ENCODE measurements around the gene MN1. TPM values are rescaled to one million over a fixed set of nuclear protein-coding genes. Genes with fewer than 3 reads are reported as not detected.

Gene MN1
- total and polyA plus RNA-seq, 8 donors, result 0.50 to 6.4 (median 2.8) TPM

DNA sequence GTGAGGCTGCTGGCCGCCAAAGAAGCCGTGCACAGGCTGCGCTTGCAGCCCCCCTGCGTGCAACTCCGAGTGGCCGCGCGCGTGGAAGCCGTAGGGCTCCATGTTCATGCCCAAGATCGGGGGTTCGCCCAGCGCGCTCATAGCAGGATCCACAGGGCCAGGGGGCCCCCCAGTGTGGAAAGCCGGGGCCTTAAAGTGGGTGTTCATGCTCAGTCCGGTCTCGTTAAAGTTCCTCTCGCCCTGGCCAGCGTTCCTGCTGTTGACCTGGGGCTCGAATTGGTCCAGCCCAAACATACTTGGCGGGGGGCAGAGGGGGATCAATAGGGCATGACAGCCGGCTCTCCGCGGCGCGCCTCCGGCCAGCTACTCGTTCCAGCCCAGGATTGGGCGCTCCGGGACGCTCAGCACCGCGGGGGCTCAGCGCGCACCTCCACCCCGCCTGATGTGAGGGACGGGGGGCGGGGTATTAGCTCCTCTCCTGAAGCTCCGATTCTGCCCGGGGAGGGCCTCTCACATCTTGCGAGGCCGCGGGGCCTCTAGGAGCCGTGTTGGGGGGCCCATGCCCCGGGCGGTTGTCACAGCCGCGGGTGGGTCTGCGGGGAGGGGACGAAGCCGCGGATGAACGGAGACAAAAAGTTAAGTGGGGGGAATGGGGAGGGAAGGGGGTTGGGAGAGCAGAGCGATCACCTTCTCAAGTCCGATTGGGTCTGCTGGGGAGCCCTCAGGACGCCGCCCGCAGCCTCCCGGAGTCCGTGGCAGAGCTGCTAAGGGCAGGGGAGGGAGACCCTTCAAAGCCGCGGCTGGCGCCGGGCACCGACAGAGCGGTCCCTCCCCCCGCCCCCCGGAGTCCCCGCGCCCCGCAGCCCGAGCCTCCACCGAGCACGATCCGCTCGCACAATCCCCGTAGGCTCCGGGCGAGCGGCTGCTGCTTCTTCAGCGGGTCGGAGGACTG, 1.0 kb downstream of the MN1 start:
- no peak for TF ChIP-seq POLR2AphosphoS5 (IDR thresholded peaks at IDR 0.05)
- TF ChIP-seq, protein P1, sequence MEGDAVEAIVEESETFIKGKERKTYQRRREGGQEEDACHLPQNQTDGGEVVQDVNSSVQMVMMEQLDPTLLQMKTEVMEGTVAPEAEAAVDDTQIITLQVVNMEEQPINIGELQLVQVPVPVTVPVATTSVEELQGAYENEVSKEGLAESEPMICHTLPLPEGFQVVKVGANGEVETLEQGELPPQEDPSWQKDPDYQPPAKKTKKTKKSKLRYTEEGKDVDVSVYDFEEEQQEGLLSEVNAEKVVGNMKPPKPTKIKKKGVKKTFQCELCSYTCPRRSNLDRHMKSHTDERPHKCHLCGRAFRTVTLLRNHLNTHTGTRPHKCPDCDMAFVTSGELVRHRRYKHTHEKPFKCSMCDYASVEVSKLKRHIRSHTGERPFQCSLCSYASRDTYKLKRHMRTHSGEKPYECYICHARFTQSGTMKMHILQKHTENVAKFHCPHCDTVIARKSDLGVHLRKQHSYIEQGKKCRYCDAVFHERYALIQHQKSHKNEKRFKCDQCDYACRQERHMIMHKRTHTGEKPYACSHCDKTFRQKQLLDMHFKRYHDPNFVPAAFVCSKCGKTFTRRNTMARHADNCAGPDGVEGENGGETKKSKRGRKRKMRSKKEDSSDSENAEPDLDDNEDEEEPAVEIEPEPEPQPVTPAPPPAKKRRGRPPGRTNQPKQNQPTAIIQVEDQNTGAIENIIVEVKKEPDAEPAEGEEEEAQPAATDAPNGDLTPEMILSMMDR (IDR thresholded peaks at IDR 0.05), result no peak
- TF ChIP-seq EP300 (IDR thresholded peaks at IDR 0.05), result no peak
- TF ChIP-seq POLR2A (IDR thresholded peaks at IDR 0.05), result no peak
- Histone ChIP-seq H3K9me3 (no peaks in the 10 kb centered on the region), H3K36me3 (no peaks in the 10 kb centered on the region), H3K4me3 (peak overlapping the region; percentile 77 to 94 (median 80)), H3K4me1 (peaks cover 25 to 76% (median 58%) of the 10 kb centered on the region in 4 donors), H3K27me3 (peaks cover 0 to 68% (median 32%) of the 10 kb centered on the region in 3 donors), H3K27ac (peak overlapping the region; percentile 62 to 88 (median 87))
- 0 to 4% (median 3%) methylated on average over 34 to 82 of the region's 82 CpGs for WGBS, 5 donors
- peak in 1 of 2 donors; percentile 61 for DNase-seq
- intact Hi-C loops (cut with DNase I; ENCODE audit: low total_unique reads), result loop anchor here (10.0 kb wide), 2 partner anchors 396 to 1046 kb away; no protein-coding TSS in a partner anchor

- TF ChIP-seq EP300 (IDR thresholded peaks at IDR 0.05) (no peak), POLR2AphosphoS5 (IDR thresholded peaks at IDR 0.05) (no peak), POLR2A (IDR thresholded peaks at IDR 0.05) (no peak)
- TF ChIP-seq, protein P1 (IDR thresholded peaks at IDR 0.05), result no peak
- Histone ChIP-seq H3K4me3 (peak overlapping the region; percentile 77 to 94 (median 80)), H3K27ac (peak overlapping the region; percentile 4 to 88 (median 87)), H3K36me3 (no peaks in the 10 kb centered on the region), H3K27me3 (peaks cover 0 to 66% (median 32%) of the 10 kb centered on the region in 3 donors), H3K9me3 (no peaks in the 10 kb centered on the region), H3K4me1 (peaks cover 25 to 75% (median 57%) of the 10 kb centered on the region in 4 donors)
- WGBS, 5 donors, result 0 to 33% (median 19%) methylated on average over 1 to 40 of the region's 40 CpGs
- intact Hi-C loops (cut with DNase I; ENCODE audit: low total_unique reads), result loop anchor here (10.0 kb wide), 2 partner anchors 395 to 1045 kb away; no protein-coding TSS in a partner anchor
- peak; percentile 38 to 47 for DNase-seq
Measured at GRCh38 chr22:27799827-27800249, 1.7 kb downstream of the MN1 start.

- peaks cover 25 to 74% (median 57%) of the 10 kb centered on the region in 4 donors for H3K4me1 ChIP-seq
- DNase-seq, result peak in 1 of 2 donors; percentile 75
- peaks cover 0 to 61% (median 32%) of the 10 kb centered on the region in 3 donors for H3K27me3 ChIP-seq
- no peak for TF ChIP-seq POLR2A (IDR thresholded peaks at IDR 0.05)
- TF ChIP-seq EP300 (IDR thresholded peaks at IDR 0.05), result no peak
- TF ChIP-seq, protein P1 (IDR thresholded peaks at IDR 0.05), result no peak
- no peak for TF ChIP-seq POLR2AphosphoS5 (IDR thresholded peaks at IDR 0.05)
- H3K27ac ChIP-seq, result peak overlapping the region in 4 of 5 donors; percentile 78 to 88 (median 88)
- intact Hi-C loops (cut with DNase I; ENCODE audit: low total_unique reads), result no loop called here
- peak overlapping the region; percentile 77 to 94 (median 80) for H3K4me3 ChIP-seq
- H3K36me3 ChIP-seq, result no peaks in the 10 kb centered on the region
- H3K9me3 ChIP-seq, result no peaks in the 10 kb centered on the region
- WGBS, 5 donors, result 31 to 62% (median 34%) methylated on average over 33 to 62 of the region's 62 CpGs
Measured at GRCh38 chr22:27799015-27799826, 2.3 kb downstream of the MN1 start.
